HEK293T (cell line): ENCODE measurements around the gene C17orf50.

ENCODE experiments used
- ARNT ChIP-seq: fragments of 450-650 bp; IDR thresholded peaks from 2 replicates; pipeline ENCODE4 v1.6.1; 2017; ENCODE audit warnings: mild to moderate bottlenecking
- BHLHE40 ChIP-seq: fragments of 450-650 bp; IDR thresholded peaks from 2 replicates; pipeline ENCODE4 v1.6.1; 2016; ENCODE audit warnings: mild to moderate bottlenecking, moderate library complexity, borderline replicate concordance
- CTBP1 ChIP-seq: fragments of 450-650 bp; IDR thresholded peaks from 2 replicates; pipeline ENCODE4 v1.6.1; 2016; ENCODE audit warnings: borderline replicate concordance
- ELF4 ChIP-seq: fragments of 450-650 bp; IDR thresholded peaks from 2 replicates; pipeline ENCODE4 v1.6.1; 2017; ENCODE audit warnings: antibody characterized with exemption
- FOXA1 ChIP-seq: fragments of 450-650 bp; IDR thresholded peaks from 2 replicates; pipeline ENCODE4 v1.6.1; 2016; ENCODE audit warnings: mild to moderate bottlenecking
- FOXK2 ChIP-seq: fragments of 450-650 bp; IDR thresholded peaks from 2 replicates; pipeline ENCODE4 v1.6.1; 2016; ENCODE audit warnings: mild to moderate bottlenecking
- LEF1 ChIP-seq: fragments of 450-650 bp; IDR thresholded peaks from 2 replicates; pipeline ENCODE4 v1.6.1; 2017; ENCODE audit warnings: mild to moderate bottlenecking, borderline replicate concordance
- SUZ12 ChIP-seq: fragments of 450-650 bp; IDR thresholded peaks from 2 replicates; pipeline ENCODE4 v1.6.1; 2016; ENCODE audit warnings: mild to moderate bottlenecking

- TF ChIP-seq BHLHE40 (no peak), CTBP1 (no peak), SUZ12 (no peak), ELF4 (no peak), LEF1 (no peak), FOXK2 (no peak), FOXA1 (no peak), ARNT (no peak)
These were observed 32.6 kb downstream of the C17orf50 start for GRCh38 chr17:35793257-35793656.
